Esophagus squamous epithelium (tissue), 5 donors: ENCODE results near the gene TMEM234. TPM values are rescaled to one million over a fixed set of nuclear protein-coding genes. Genes with fewer than 3 reads are reported as not detected.

Source experiments
- DNase-seq: peaks from one replicate; lab custom pipeline; 2025; lab: John Stamatoyannopoulos, UW
- H3K27ac ChIP-seq, 4 donors: fragments of 200-600 bp; sonication (generic); one replicate each; pipeline ENCODE4 v1.5.1; 2016 to 2019; ENCODE audit warnings: mild to moderate bottlenecking in 1 of 4
- H3K27me3 ChIP-seq, 4 donors: fragments of 200-600 bp; sonication (generic); 1 replicate in 3 of 4; 2 replicates in 1 of 4; pipeline versions ENCODE4 v1.5.1 to v1.6.0; 2017 to 2021; ENCODE audit warnings: antibody characterized with exemption in 1 of 4
- H3K36me3 ChIP-seq, 3 donors: fragments of 200-600 bp; sonication (generic); one replicate each; pipeline ENCODE4 v1.5.1; 2016 to 2019
- H3K4me1 ChIP-seq, 3 donors: fragments of 200-600 bp; sonication (generic); one replicate each; pipeline ENCODE4 v1.5.1; 2017 to 2019
- H3K4me3 ChIP-seq, 4 donors: fragments of 200-600 bp; sonication (generic); 1 replicate in 3 of 4; 2 replicates in 1 of 4; pipeline ENCODE4 v1.5.1; 2016 to 2019; ENCODE audit warnings: mild to moderate bottlenecking in 2 of 4, moderate library complexity in 1 of 4
- H3K9me3 ChIP-seq, 3 donors: fragments of 200-600 bp; sonication (generic); one replicate each; pipeline ENCODE4 v1.5.1; 2016 to 2019
- CTCF ChIP-seq, 6 experiments: fragments of 450-650 bp in 4 of 6; fragments of 200-600 bp in 2 of 6; sonication (generic) in 2 of 6; IDR thresholded peaks; one replicate each; pipeline ENCODE4 v1.5.1; 2016 to 2019; ENCODE audit warnings: antibody characterized with exemption in 6 of 6, mild to moderate bottlenecking in 4 of 6, moderate library complexity in 4 of 6
- POLR2A ChIP-seq, 4 donors: fragments of 450-650 bp; IDR thresholded peaks; one replicate each; pipeline ENCODE4 v1.6.1; 2017; ENCODE audit warnings: antibody characterized with exemption in 4 of 4, mild to moderate bottlenecking in 4 of 4, moderate library complexity in 3 of 4
- WGBS, 2 donors: methylation state at CpG; one replicate each; pipeline ENCODE4 v1.1.5; 2018; 5-methylcytosine and 5-hydroxymethylcytosine counted together
- intact Hi-C: fragments of 100-400 bp; cut with DNase I; formaldehyde crosslinking; loops from one replicate; pipeline ENCODE4 v1.15.0; 2022
- total RNA-seq, 4 donors: library from RNA; depleted of rRNA; stranded (reverse); fragments of >200 nt; gene quantifications; one replicate each; pipeline ENCODE4 v1.1.0, GENCODE V29; 2016
- donor health status: DM: yes; HTN: yes; CAD: no.

The TMEM234 gene
- total RNA-seq, 4 donors from 2014 or later, result 6.4 to 11.1 (median 9.4) TPM

DNA sequence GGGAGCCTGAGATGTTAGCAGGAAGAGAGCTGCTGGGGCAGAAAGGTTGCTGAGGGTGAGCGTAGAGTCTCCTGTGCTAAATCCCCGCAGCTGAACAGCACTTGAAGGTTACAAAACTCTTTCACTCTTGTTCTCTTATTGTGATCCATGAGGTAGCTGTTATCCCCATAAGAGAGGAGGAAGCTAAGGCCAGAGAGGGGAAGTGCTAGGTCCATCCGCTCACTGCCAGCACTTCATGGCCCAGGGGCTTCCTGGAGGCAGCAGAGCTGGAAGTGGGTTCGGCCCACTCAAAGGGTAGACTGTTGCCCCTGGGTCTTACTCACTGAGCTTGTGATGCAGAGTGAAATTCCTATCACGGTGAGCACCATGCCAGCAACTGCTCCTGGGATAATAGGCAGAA is 5.6 kb downstream of the TMEM234 start:
- intact Hi-C loops, result no loop called here
- Histone ChIP-seq H3K4me1 (peaks cover 10 to 31% (median 13%) of the 10 kb centered on the region in 3 donors), H3K27ac (peak overlapping the region in 2 of 4 donors; percentile 2 to 61), H3K27me3 (no peaks in the 10 kb centered on the region), H3K9me3 (no peaks in the 10 kb centered on the region), H3K36me3 (peaks cover 8 to 67% (median 13%) of the 10 kb centered on the region in 3 donors), H3K4me3 (no peak overlapping the region)
- no peak for DNase-seq
- WGBS, 2 donors, result 74 to 89% methylated on average over 3 to 5 of the region's 5 CpGs
- TF ChIP-seq CTCF (IDR thresholded peaks at IDR 0.05) (no peak), POLR2A (IDR thresholded peaks at IDR 0.05) (no peak)

DNA sequence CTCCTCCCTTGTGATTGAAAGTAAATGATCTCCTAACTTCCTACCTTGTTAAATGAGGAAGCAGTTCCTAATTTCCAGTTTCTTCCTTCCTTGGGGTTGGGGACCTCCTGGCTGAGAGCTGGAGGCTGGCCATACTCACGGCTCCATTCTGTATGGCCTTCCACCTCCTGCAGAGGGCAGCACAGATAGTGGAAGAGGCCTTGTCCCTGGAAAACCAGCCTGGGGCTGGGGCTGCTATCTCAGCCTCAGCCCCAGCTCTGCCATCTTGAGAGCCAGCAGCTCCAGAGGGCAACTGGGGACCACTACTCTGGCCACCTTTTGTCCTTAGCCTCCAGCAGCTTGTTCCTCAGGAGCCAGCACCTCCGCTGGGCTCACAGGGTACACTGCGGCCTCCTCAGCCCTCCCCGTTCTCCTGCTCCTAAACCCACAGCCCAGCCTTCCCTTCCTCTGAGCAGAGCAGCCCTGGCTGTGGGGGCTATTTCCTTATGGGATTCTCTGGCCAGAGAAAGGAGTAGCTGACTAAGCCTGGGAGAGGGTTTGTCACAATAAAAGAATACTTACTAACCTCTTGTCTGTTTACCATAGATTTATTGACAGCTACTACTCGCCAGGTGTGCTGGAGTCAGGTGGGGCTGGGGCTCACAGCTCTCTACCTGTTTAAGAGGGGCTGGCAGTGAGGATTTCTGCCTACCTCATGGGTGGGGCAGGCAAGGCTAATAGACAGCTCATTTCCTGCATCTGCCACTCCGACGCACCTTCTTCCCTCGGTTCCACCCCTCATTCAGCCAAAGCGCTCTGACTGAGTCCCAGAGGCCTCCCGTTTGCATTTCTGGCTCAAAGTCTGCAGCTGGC is 6.3 kb downstream of the TMEM234 start:
- 63 to 93% methylated on average over 5 to 7 of the region's 10 CpGs for WGBS, 2 donors
- H3K4me1 ChIP-seq, result peaks cover 2 to 24% (median 6%) of the 10 kb centered on the region in 3 donors
- peaks cover 8 to 67% (median 13%) of the 10 kb centered on the region in 3 donors for H3K36me3 ChIP-seq
- peak overlapping the region; percentile 23 to 61 (median 42) for H3K27ac ChIP-seq
- no peaks in the 10 kb centered on the region for H3K27me3 ChIP-seq
- intact Hi-C loops, result no loop called here
- no peak for DNase-seq
- TF ChIP-seq CTCF (IDR thresholded peaks at IDR 0.05) (peak; percentile 29 to 81 (median 68)), POLR2A (IDR thresholded peaks at IDR 0.05) (no peak)
- H3K4me3 ChIP-seq, result no peak overlapping the region
- H3K9me3 ChIP-seq, result no peaks in the 10 kb centered on the region

GRCh38 chr1:32208891-32209328 is 13.2 kb downstream of the TMEM234 start, which contains the start of gene DCDC2B:
DCDC2B (plus strand) TSS chr1:32209089; CDS start chr1:32209094, 5 bp downstream.
- no peaks in the 10 kb centered on the region for H3K27me3 ChIP-seq

GRCh38 chr1:32208469-32208868 is 13.7 kb downstream of the TMEM234 start:
- Histone ChIP-seq H3K27me3 (no peaks in the 10 kb centered on the region), H3K4me1 (peaks cover 7 to 32% (median 14%) of the 10 kb centered on the region in 3 donors), H3K27ac (no peak overlapping the region), H3K4me3 (no peak overlapping the region), H3K9me3 (no peaks in the 10 kb centered on the region), H3K36me3 (no peaks in the 10 kb centered on the region)
- no peak for DNase-seq
- intact Hi-C loops, result no loop called here
- 76 to 84% methylated on average over 5 to 6 of the region's 6 CpGs for WGBS, 2 donors
- TF ChIP-seq CTCF (IDR thresholded peaks at IDR 0.05) (no peak), POLR2A (IDR thresholded peaks at IDR 0.05) (no peak)

More at GRCh38 chr1:32208891-32209328, 13.2 kb downstream of the TMEM234 start, which contains the start of gene DCDC2B:
- H3K9me3 ChIP-seq, result no peaks in the 10 kb centered on the region
- intact Hi-C loops, result no loop called here
- DNase-seq, result no peak
- TF ChIP-seq POLR2A (IDR thresholded peaks at IDR 0.05) (no peak), CTCF (IDR thresholded peaks at IDR 0.05) (no peak)
- no peak within 1 kb of the TSS for H3K4me3 ChIP-seq
- H3K4me1 ChIP-seq, result peaks cover 7 to 32% (median 14%) of the 10 kb centered on the region in 3 donors
- H3K36me3 ChIP-seq, result peaks cover 0 to 3% (median 0%) of the 10 kb centered on the region in 3 donors
- no peak within 1 kb of the TSS for H3K27ac ChIP-seq
- WGBS, 2 donors, result no CpG with 5 or more reads among the region's 5 CpGs
